HUES6 (cell line): ENCODE measurements around the gene DMRT1.

Experiments used
- H3K27ac ChIP-seq: 2 replicates; pipeline ENCODE4 v1.7.0; 2013; ENCODE audit warnings: low read depth, mild to moderate bottlenecking, low read length, inconsistent platforms
- H3K27me3 ChIP-seq: 2 replicates; pipeline ENCODE4 v1.6.1; 2013; ENCODE audit warnings: low read length; ENCODE audit not compliant: control insufficient read depth, insufficient read depth
- H3K36me3 ChIP-seq: 2 replicates; pipeline ENCODE4 v1.6.1; 2013; ENCODE audit warnings: low read length; ENCODE audit not compliant: control insufficient read depth, insufficient read depth
- H3K4me1 ChIP-seq: 2 replicates; pipeline ENCODE4 v1.6.1; 2013; ENCODE audit warnings: low read length; ENCODE audit not compliant: control insufficient read depth, insufficient read depth
- H3K4me3 ChIP-seq: 2 replicates; pipeline ENCODE4 v1.5.1; 2013; ENCODE audit warnings: low read depth, low read length
- H3K9ac ChIP-seq: one replicate; pipeline ENCODE4 v1.6.1; 2013; ENCODE audit warnings: mild to moderate bottlenecking, low read length
- H3K9me3 ChIP-seq: 2 replicates; pipeline ENCODE4 v1.6.1; 2013; ENCODE audit warnings: low read depth, low read length; ENCODE audit not compliant: control insufficient read depth, insufficient read depth

Gene DMRT1

DNA sequence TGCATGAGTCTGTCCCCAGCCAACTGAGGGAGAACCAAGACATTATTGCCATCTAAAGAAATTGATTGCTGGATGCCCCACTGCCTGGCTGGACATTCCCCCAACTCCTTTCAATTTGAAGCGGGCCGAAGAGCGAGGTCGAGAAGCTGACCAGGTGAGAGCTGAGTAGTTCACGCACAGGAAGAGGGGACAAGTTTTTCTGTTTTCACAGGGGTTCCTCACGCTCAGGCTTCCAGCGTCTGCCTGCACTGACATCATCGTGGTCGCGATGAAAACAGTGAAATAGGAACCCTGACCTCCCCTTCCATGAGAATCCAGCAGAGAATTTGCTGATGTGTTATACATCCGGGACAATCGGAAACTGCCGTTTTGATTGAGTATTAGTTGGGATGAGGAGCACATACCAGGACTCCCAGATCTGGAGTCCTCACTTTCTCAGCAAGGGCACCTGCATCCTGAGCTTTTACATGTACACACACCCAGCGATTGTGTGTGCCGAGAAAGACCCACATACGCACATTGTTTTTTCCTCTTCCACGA, 131.9 kb downstream of the DMRT1 start:
- Histone ChIP-seq H3K27me3 (peaks cover 99% of the 10 kb centered on the region), H3K27ac (no peak overlapping the region), H3K4me1 (peaks cover 40% of the 10 kb centered on the region), H3K36me3 (no peaks in the 10 kb centered on the region), H3K9me3 (no peaks in the 10 kb centered on the region), H3K9ac (no peak overlapping the region), H3K4me3 (peak overlapping the region; percentile 67)

DNA sequence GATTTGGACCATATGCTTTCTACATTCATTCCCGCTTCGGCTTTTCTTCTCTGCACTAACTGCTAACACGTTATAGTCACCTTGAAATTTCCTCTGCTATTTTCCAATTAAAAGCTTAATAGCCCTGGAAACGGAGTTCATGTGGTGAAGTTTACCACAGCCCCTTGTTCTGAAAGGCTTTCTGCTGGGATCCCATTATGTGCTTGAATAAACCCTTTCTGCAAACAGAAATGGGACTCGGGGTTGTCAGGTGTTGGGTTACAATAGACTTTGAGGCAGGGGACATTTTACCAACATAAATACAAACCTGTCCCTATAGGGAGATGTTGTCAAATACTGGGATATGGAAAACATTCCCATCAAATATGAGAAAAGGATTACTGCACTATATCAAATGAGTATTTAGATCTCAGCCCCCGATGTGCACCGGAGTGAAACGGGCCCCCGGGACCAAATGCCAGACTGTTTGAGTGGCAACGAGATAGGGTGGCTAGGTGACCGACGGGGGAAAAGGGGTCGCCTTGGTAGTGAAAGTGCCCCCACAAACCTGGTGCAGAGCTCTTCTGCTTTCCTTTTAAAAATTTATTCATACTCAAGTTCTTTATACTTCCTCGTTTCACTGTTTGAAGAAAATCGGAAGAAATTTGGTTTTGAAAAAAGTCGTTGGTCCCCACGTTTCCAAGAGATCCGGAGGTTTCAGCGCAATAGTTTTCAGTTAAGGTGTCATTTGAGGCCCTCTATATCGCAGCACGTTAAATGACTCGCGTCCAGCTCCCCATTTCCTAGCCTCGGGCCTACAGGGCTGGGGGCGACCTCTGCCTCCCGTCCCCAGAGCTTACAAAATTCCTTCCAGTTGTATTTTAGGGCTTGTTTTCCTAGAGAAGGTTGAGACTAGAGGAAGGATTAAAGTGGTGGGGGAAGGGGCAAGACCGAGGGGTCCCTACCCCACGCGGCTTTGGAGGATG, 132.8 kb downstream of the DMRT1 start:
- Histone ChIP-seq H3K9ac (no peak overlapping the region), H3K36me3 (no peaks in the 10 kb centered on the region), H3K27me3 (peaks cover 99% of the 10 kb centered on the region), H3K4me1 (peaks cover 40% of the 10 kb centered on the region), H3K27ac (no peak overlapping the region), H3K9me3 (no peaks in the 10 kb centered on the region), H3K4me3 (0 out of 2 replicates have a peak overlapping the region, but pooled peaks have one; percentile 2)

DNA sequence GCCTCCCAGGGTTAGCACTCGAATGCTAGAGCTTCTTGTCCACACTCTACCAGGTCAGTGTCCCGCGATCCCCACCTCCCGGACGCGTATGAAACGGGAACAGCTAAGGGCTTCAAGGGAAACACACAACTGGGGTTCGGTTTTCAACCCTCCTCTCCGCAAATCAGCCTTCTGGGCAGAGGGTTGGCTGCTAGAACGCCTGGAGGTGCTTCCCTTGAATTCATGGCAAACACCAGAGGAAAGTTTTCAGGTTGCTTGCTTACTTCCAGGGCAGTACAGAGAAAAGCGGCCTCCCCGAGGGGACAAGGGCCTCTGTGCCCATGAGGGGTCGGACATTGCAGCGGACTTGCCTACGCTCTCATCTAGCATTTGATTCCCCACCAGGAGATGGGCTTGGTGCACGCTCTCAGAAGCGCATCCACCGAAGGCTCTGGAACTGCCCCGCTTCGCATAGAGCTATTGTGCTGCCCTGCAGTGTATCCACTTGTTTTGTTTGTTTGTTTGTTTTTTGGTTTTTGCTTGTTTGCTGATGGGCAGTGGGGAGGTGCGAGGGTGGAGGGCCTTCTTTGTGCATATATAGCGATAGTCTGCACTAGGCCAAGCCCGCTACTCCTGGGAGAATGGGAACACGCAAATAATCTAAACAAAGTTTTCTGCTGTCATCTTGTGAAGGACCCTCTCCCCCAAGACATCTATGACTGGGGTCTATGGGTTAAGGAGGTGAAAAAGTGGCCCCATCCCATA, 133.7 kb downstream of the DMRT1 start:
- H3K9ac ChIP-seq = no peak overlapping the region
- peaks cover 33% of the 10 kb centered on the region for H3K4me1 ChIP-seq
- H3K4me3 ChIP-seq = peak overlapping the region; percentile 62; the same call in 1 of the 2 replicates
- H3K36me3 ChIP-seq = no peaks in the 10 kb centered on the region
- peaks cover 99% of the 10 kb centered on the region for H3K27me3 ChIP-seq
- no peaks in the 10 kb centered on the region for H3K9me3 ChIP-seq
- H3K27ac ChIP-seq = no peak overlapping the region

DNA sequence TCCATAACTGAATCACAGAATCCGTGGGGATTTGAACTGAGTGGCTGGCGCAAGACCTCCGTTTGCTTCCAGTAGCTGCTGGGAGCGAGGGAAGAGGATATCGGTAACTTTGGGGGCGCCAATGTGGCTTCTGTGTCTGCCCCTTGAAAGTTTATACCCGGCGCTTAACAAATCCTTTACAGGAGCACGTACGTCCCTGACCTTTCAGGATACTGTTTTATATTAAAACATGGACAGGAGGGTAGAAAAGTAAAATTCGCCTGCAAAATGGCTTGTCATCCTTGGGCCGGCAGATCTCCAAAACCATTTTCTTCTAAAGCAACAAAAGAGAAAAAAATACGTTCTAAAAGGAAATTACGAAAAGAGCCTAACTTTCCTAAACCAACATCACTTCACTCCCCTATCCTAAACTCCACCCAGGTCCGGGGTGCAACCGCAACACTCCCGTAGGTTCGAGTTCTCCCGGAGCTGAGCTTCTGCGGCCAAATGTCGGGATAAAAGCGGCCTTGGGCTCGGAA, 134.3 kb downstream of the DMRT1 start:
- Histone ChIP-seq H3K36me3 (no peaks in the 10 kb centered on the region), H3K27ac (no peak overlapping the region), H3K4me3 (peak overlapping the region; percentile 62), H3K27me3 (peaks cover 99% of the 10 kb centered on the region), H3K9me3 (no peaks in the 10 kb centered on the region), H3K9ac (no peak overlapping the region), H3K4me1 (peaks cover 27% of the 10 kb centered on the region)

- Histone ChIP-seq H3K4me3 (peak within 1 kb of the TSS; percentile 62), H3K36me3 (no peaks in the 10 kb centered on the region), H3K4me1 (peaks cover 27% of the 10 kb centered on the region), H3K27ac (no peak within 1 kb of the TSS), H3K9ac (no peak within 1 kb of the TSS), H3K27me3 (peaks cover 99% of the 10 kb centered on the region), H3K9me3 (no peaks in the 10 kb centered on the region)
Observed at GRCh38 chr9:976258-976942, 134.9 kb downstream of the DMRT1 start, which contains the start of gene DMRT3. TSS of gene DMRT3 (plus strand) at chr9:976655. CDS start at chr9:977002, 347 bp downstream.

GRCh38 chr9:976943-977837, 135.7 kb downstream of the DMRT1 start:
- Histone ChIP-seq H3K4me3 (peak overlapping the region; percentile 59), H3K36me3 (no peaks in the 10 kb centered on the region), H3K9me3 (no peaks in the 10 kb centered on the region), H3K9ac (no peak overlapping the region), H3K4me1 (peaks cover 30% of the 10 kb centered on the region), H3K27me3 (peaks cover 100% of the 10 kb centered on the region), H3K27ac (no peak overlapping the region)

- Histone ChIP-seq H3K9me3 (no peaks in the 10 kb centered on the region), H3K9ac (no peak overlapping the region), H3K36me3 (no peaks in the 10 kb centered on the region), H3K4me1 (peaks cover 21% of the 10 kb centered on the region), H3K4me3 (peak overlapping the region; percentile 59), H3K27ac (no peak overlapping the region), H3K27me3 (peaks cover 100% of the 10 kb centered on the region)
Observed at GRCh38 chr9:977838-978830, 136.6 kb downstream of the DMRT1 start.

DNA sequence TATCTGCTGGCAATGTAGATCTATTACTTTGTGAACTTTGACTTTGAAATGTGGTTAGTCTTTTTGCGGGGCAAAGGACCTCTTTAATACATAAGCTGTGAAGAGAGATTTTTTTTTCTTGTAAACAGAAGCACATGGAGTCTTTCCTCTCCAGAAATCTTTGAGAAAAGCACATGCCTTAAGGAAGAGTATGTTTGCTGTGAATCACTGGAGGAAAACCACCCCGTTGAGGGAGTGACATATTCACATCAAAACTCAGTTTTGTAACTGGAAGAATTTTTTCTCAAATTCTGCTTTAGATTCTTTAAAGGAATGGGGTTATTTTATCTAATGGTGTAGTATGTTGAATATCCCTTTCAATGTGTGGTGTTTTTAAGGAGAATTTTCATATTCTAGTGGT, 138.5 kb downstream of the DMRT1 start:
- Histone ChIP-seq H3K4me1 (peaks cover 13% of the 10 kb centered on the region), H3K27me3 (peaks cover 98% of the 10 kb centered on the region)

DNA sequence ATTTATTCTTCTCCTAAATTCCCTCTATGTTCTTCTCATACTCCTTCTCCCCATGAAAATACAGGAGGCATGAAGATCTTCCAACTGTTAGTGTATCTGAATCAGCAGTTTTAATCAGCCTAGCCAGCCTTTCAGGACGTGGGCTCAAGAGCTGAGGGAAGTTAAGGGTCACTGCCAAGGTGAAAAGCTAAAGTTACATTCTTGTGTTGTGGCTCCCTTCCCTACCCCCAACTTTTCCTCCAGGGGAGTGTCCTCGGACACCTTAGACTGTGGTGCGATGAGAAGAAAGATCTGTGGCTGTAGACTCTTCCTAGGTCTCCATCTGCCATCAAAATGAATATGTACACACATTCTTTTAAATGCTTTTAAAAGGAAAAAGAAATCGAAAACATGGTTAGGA, 139.1 kb downstream of the DMRT1 start:
- Histone ChIP-seq H3K27me3 (peaks cover 98% of the 10 kb centered on the region), H3K36me3 (no peaks in the 10 kb centered on the region), H3K9me3 (no peaks in the 10 kb centered on the region), H3K27ac (no peak overlapping the region), H3K9ac (no peak overlapping the region), H3K4me1 (peaks cover 9% of the 10 kb centered on the region; the same call in 1 of the 2 replicates), H3K4me3 (no peak overlapping the region)

More for the DNA sequence above, 138.5 kb downstream of the DMRT1 start:
- no peaks in the 10 kb centered on the region for H3K9me3 ChIP-seq
- no peaks in the 10 kb centered on the region for H3K36me3 ChIP-seq
- no peak overlapping the region for H3K9ac ChIP-seq
- no peak overlapping the region for H3K4me3 ChIP-seq
- no peak overlapping the region for H3K27ac ChIP-seq
